ENCODE measurements around the gene SON. TPM values are rescaled to one million over a fixed set of nuclear protein-coding genes. Genes with fewer than 3 reads are reported as not detected.
"Not testable (repeated sequence)": the region's sequence is repeated elsewhere in the genome, so short reads cannot be mapped to it uniquely, and the experiment has no call there.

Gene SON
- polyA plus RNA-seq (2012; ENCODE audit: low read depth, missing spikeins): 171 TPM

GRCh38 chr21:33542640-33543504 is at the start of gene SON:
TSS of gene SON (plus strand) at chr21:33543038. CDS start at chr21:33543093, 55 bp downstream.
- peak; percentile 96 for FAIRE-seq

GRCh38 chr21:33493756-33494155 is 49.1 kb upstream of the SON start:
- TF ChIP-seq POLR2AphosphoS5 (IDR thresholded peaks at IDR 0.05; ENCODE audit: low read depth, low read length): no peak
- no peak for TF ChIP-seq POLR2A (IDR thresholded peaks at IDR 0.05; ENCODE audit: low read depth, low read length)
- TF ChIP-seq TAF1 (IDR thresholded peaks at IDR 0.05; ENCODE audit: low read depth, low read length): no peak
- no peak for DNase-seq (ENCODE audit: insufficient read length, low spot score)
- no peak for FAIRE-seq

More at GRCh38 chr21:33542640-33543504, at the start of gene SON:
- peak; percentile 79 for DNase-seq (ENCODE audit: insufficient read length, low spot score)
- no peak; the same call in 1 of the 2 replicates for TF ChIP-seq SPI1 (IDR thresholded peaks at IDR 0.05; ENCODE audit: low read depth, low read length)
- peak; percentile 96 for TF ChIP-seq POLR2A (IDR thresholded peaks at IDR 0.05; ENCODE audit: low read depth, low read length)
- peak; percentile 67 for TF ChIP-seq TAF1 (IDR thresholded peaks at IDR 0.05; ENCODE audit: low read depth, low read length)
- no peak for TF ChIP-seq PAX5 (IDR thresholded peaks at IDR 0.05; ENCODE audit: insufficient read depth, low read length, severe bottlenecking)
- peak; percentile 98 for TF ChIP-seq POLR2AphosphoS5 (IDR thresholded peaks at IDR 0.05; ENCODE audit: low read depth, low read length)
- TF ChIP-seq POU2F2 (IDR thresholded peaks at IDR 0.05; ENCODE audit: low read depth, low read length): peak; percentile 56; the same call in 1 of the 2 replicates

- DNase-seq (ENCODE audit: insufficient read length, low spot score) (no peak), FAIRE-seq (no peak)
- TF ChIP-seq POU2F2 (IDR thresholded peaks at IDR 0.05; ENCODE audit: low read depth, low read length) (no peak), SPI1 (IDR thresholded peaks at IDR 0.05; ENCODE audit: low read depth, low read length) (no peak), PAX5 (IDR thresholded peaks at IDR 0.05; ENCODE audit: insufficient read depth, low read length, severe bottlenecking) (no peak)
Observed at GRCh38 chr21:33495743-33496142, 47.1 kb upstream of the SON start.

GRCh38 chr21:33496345-33496744 is 46.5 kb upstream of the SON start:
- DNase-seq (ENCODE audit: insufficient read length, low spot score): no peak
- TF ChIP-seq POLR2AphosphoS5 (IDR thresholded peaks at IDR 0.05; ENCODE audit: low read depth, low read length): no peak
- no peak for TF ChIP-seq POLR2A (IDR thresholded peaks at IDR 0.05; ENCODE audit: low read depth, low read length)
- TF ChIP-seq SPI1 (IDR thresholded peaks at IDR 0.05; ENCODE audit: low read depth, low read length): no peak
- no peak for FAIRE-seq

- FAIRE-seq (no peak), DNase-seq (ENCODE audit: insufficient read length, low spot score) (no peak)
- TF ChIP-seq POLR2AphosphoS5 (IDR thresholded peaks at IDR 0.05; ENCODE audit: low read depth, low read length): no peak
- TF ChIP-seq POLR2A (IDR thresholded peaks at IDR 0.05; ENCODE audit: low read depth, low read length): no peak
- no peak for TF ChIP-seq PAX5 (IDR thresholded peaks at IDR 0.05; ENCODE audit: insufficient read depth, low read length, severe bottlenecking)
- no peak for TF ChIP-seq TAF1 (IDR thresholded peaks at IDR 0.05; ENCODE audit: low read depth, low read length)
Observed at GRCh38 chr21:33505833-33506232, 37.0 kb upstream of the SON start.

- DNase-seq (ENCODE audit: insufficient read length, low spot score); FAIRE-seq: not testable (repeated sequence)
Observed at GRCh38 chr21:33507003-33507402, 35.8 kb upstream of the SON start.

- FAIRE-seq: no peak
- TF ChIP-seq TAF1 (IDR thresholded peaks at IDR 0.05; ENCODE audit: low read depth, low read length) (no peak), SPI1 (IDR thresholded peaks at IDR 0.05; ENCODE audit: low read depth, low read length) (no peak), PAX5 (IDR thresholded peaks at IDR 0.05; ENCODE audit: insufficient read depth, low read length, severe bottlenecking) (no peak), POLR2A (IDR thresholded peaks at IDR 0.05; ENCODE audit: low read depth, low read length) (no peak), POU2F2 (IDR thresholded peaks at IDR 0.05; ENCODE audit: low read depth, low read length) (no peak), POLR2AphosphoS5 (IDR thresholded peaks at IDR 0.05; ENCODE audit: low read depth, low read length) (no peak)
Observed at GRCh38 chr21:33510826-33511225, 32.0 kb upstream of the SON start.

GRCh38 chr21:33511639-33512038 is 31.2 kb upstream of the SON start:
- FAIRE-seq: no peak
- TF ChIP-seq POLR2AphosphoS5 (IDR thresholded peaks at IDR 0.05; ENCODE audit: low read depth, low read length): no peak
- TF ChIP-seq POLR2A (IDR thresholded peaks at IDR 0.05; ENCODE audit: low read depth, low read length): no peak
- DNase-seq (ENCODE audit: insufficient read length, low spot score): no peak

More at GRCh38 chr21:33510826-33511225, 32.0 kb upstream of the SON start:
- DNase-seq (ENCODE audit: insufficient read length, low spot score): no peak

GRCh38 chr21:33512481-33512880 is 30.4 kb upstream of the SON start:
- FAIRE-seq (no peak), DNase-seq (ENCODE audit: insufficient read length, low spot score) (no peak)
- no peak for TF ChIP-seq TAF1 (IDR thresholded peaks at IDR 0.05; ENCODE audit: low read depth, low read length)
- no peak for TF ChIP-seq PAX5 (IDR thresholded peaks at IDR 0.05; ENCODE audit: insufficient read depth, low read length, severe bottlenecking)
- TF ChIP-seq POLR2AphosphoS5 (IDR thresholded peaks at IDR 0.05; ENCODE audit: low read depth, low read length): no peak
- TF ChIP-seq POLR2A (IDR thresholded peaks at IDR 0.05; ENCODE audit: low read depth, low read length): no peak
- no peak for TF ChIP-seq SPI1 (IDR thresholded peaks at IDR 0.05; ENCODE audit: low read depth, low read length)
- no peak for TF ChIP-seq POU2F2 (IDR thresholded peaks at IDR 0.05; ENCODE audit: low read depth, low read length)

- FAIRE-seq (no peak), DNase-seq (ENCODE audit: insufficient read length, low spot score) (no peak)
- TF ChIP-seq PAX5 (IDR thresholded peaks at IDR 0.05; ENCODE audit: insufficient read depth, low read length, severe bottlenecking) (no peak), POU2F2 (IDR thresholded peaks at IDR 0.05; ENCODE audit: low read depth, low read length) (no peak), TAF1 (IDR thresholded peaks at IDR 0.05; ENCODE audit: low read depth, low read length) (no peak), POLR2A (IDR thresholded peaks at IDR 0.05; ENCODE audit: low read depth, low read length) (no peak), SPI1 (IDR thresholded peaks at IDR 0.05; ENCODE audit: low read depth, low read length) (no peak), POLR2AphosphoS5 (IDR thresholded peaks at IDR 0.05; ENCODE audit: low read depth, low read length) (no peak)
Observed at GRCh38 chr21:33514229-33514628, 28.6 kb upstream of the SON start.

Data from GM12891 (cell line).